Loucy (cell line): ENCODE measurements around the gene NXT1.
A peak's percentile ranks its signal among the peaks of the same experiment; 100 is the strongest.

Source experiments
- H2AFZ ChIP-seq: fragments of 200-600 bp; sonication (generic); 2 replicates; pipeline ENCODE4 v1.6.0; 2016; ENCODE audit warnings: antibody characterized with exemption, mild to moderate bottlenecking, low read length, moderate library complexity
- H3F3A ChIP-seq: fragments of 200-600 bp; 2 replicates; pipeline ENCODE4 v1.6.0; 2016; ENCODE audit warnings: antibody characterized with exemption, low read depth, mild to moderate bottlenecking
- H3K27me3 ChIP-seq: fragments of 200-600 bp; sonication (generic); 2 replicates; pipeline ENCODE4 v1.6.1; 2014; ENCODE audit warnings: low read length, mild to moderate bottlenecking; ENCODE audit not compliant: insufficient read depth, poor library complexity, severe bottlenecking
- H3K36me3 ChIP-seq: fragments of 200-600 bp; sonication (generic); 2 replicates; pipeline ENCODE4 v1.6.1; 2016; ENCODE audit warnings: low read length; ENCODE audit not compliant: insufficient read depth
- H3K4me1 ChIP-seq: fragments of 200-600 bp; sonication (generic); 2 replicates; pipeline ENCODE4 v1.5.1; 2014; ENCODE audit warnings: low read length, mild to moderate bottlenecking; ENCODE audit not compliant: insufficient read depth, poor library complexity, severe bottlenecking
- H3K4me2 ChIP-seq: fragments of 200-600 bp; sonication (generic); 2 replicates; pipeline ENCODE4 v1.6.0; 2014; ENCODE audit warnings: antibody characterized with exemption, low read length, low read depth, mild to moderate bottlenecking; ENCODE audit not compliant: poor library complexity, severe bottlenecking
- H3K4me3 ChIP-seq: fragments of 200-600 bp; sonication (generic); 2 replicates; pipeline ENCODE4 v1.5.1; 2014; ENCODE audit warnings: low read length, mild to moderate bottlenecking, mixed read lengths; ENCODE audit not compliant: poor library complexity, severe bottlenecking
- H3K79me2 ChIP-seq: fragments of 200-600 bp; sonication (generic); 2 replicates; pipeline ENCODE4 v1.6.1; 2014; ENCODE audit warnings: low read length; ENCODE audit not compliant: insufficient read depth
- H3K9ac ChIP-seq: fragments of 200-600 bp; sonication (generic); 2 replicates; pipeline ENCODE4 v1.6.0; 2014; ENCODE audit warnings: mild to moderate bottlenecking, low read depth, low read length, moderate library complexity; ENCODE audit not compliant: poor library complexity, severe bottlenecking
- H3K9me2 ChIP-seq: fragments of 200-600 bp; sonication (generic); replicated peaks from 2 replicates; pipeline ENCODE4 v1.6.1; 2016; ENCODE audit warnings: low read depth, low read length, mixed read lengths
- H3K9me3 ChIP-seq: fragments of 200-600 bp; sonication (generic); 2 replicates; pipeline ENCODE4 v1.6.1; 2014; ENCODE audit warnings: mild to moderate bottlenecking, antibody characterized with exemption, low read length, low read depth; ENCODE audit not compliant: insufficient read depth
- H4K20me1 ChIP-seq: fragments of 200-600 bp; sonication (generic); 2 replicates; pipeline ENCODE4 v1.6.0; 2014; ENCODE audit warnings: antibody characterized with exemption, low read length, mild to moderate bottlenecking; ENCODE audit not compliant: insufficient read depth, poor library complexity, severe bottlenecking
- CTCF ChIP-seq: fragments of 200-600 bp; sonication (generic); conservative IDR thresholded peaks from 2 replicates; pipeline ENCODE4 v1.5.1; 2014; ENCODE audit warnings: mild to moderate bottlenecking, antibody characterized with exemption, low read length
- EZH2phosphoT487 ChIP-seq: fragments of 200-600 bp; IDR thresholded peaks from 2 replicates; pipeline ENCODE4 v1.6.1; 2018; ENCODE audit warnings: antibody characterized with exemption, mild to moderate bottlenecking, moderate library complexity, borderline replicate concordance

Gene NXT1

GRCh38 chr20:23350904-23351838, 580 bp downstream of the NXT1 start:
- H3F3A ChIP-seq = no peaks in the 10 kb centered on the region
- H3K79me2 ChIP-seq = peaks cover 54% of the 10 kb centered on the region
- no peaks in the 10 kb centered on the region for H3K9me3 ChIP-seq
- peak overlapping the region; percentile 93 for H3K9ac ChIP-seq
- H3K4me3 ChIP-seq = peak overlapping the region; percentile 83
- H2AFZ ChIP-seq = peak overlapping the region; percentile 82
- no peaks in the 10 kb centered on the region for H3K9me2 ChIP-seq
- peaks cover 36% of the 10 kb centered on the region for H3K4me1 ChIP-seq
- peak overlapping the region; percentile 79 for H3K4me2 ChIP-seq
- no peak for TF ChIP-seq CTCF
- no peak for TF ChIP-seq EZH2phosphoT487
- H3K27me3 ChIP-seq = no peaks in the 10 kb centered on the region
- peaks cover 39% of the 10 kb centered on the region for H4K20me1 ChIP-seq
- peaks cover 13% of the 10 kb centered on the region; the same call in 1 of the 2 replicates for H3K36me3 ChIP-seq

DNA sequence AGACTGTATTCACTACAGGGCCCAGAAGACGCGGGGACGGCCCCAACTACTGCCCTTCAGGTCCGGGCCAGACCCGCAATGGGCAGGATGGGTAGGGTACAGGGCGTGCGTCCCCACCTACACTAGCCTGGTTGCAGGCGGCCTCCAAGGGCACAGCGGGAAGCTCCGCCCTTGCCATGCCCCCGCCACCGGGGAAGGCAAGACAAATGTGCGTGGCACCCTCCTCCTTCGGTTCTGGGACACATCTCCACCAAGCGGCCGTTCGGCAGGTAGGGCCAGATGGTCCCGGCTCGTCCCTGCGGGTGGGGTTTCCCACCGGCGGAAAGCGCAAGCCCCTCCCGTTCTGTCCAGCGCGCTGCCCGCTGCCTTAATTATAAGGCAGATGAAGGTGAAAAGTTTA, 5.6 kb downstream of the NXT1 start:
- Histone ChIP-seq H3K4me1 (peaks cover 49% of the 10 kb centered on the region), H3K79me2 (peaks cover 51% of the 10 kb centered on the region), H3K9ac (no peak overlapping the region), H3K4me2 (no peak overlapping the region), H4K20me1 (peaks cover 35% of the 10 kb centered on the region), H3K27me3 (no peaks in the 10 kb centered on the region), H2AFZ (no peak overlapping the region), H3F3A (peaks cover 3% of the 10 kb centered on the region; the same call in 1 of the 2 replicates), H3K9me2 (no peaks in the 10 kb centered on the region), H3K36me3 (peaks cover 13% of the 10 kb centered on the region; the same call in 1 of the 2 replicates), H3K9me3 (no peaks in the 10 kb centered on the region), H3K4me3 (no peak overlapping the region)
- TF ChIP-seq EZH2phosphoT487 (no peak), CTCF (no peak)

DNA sequence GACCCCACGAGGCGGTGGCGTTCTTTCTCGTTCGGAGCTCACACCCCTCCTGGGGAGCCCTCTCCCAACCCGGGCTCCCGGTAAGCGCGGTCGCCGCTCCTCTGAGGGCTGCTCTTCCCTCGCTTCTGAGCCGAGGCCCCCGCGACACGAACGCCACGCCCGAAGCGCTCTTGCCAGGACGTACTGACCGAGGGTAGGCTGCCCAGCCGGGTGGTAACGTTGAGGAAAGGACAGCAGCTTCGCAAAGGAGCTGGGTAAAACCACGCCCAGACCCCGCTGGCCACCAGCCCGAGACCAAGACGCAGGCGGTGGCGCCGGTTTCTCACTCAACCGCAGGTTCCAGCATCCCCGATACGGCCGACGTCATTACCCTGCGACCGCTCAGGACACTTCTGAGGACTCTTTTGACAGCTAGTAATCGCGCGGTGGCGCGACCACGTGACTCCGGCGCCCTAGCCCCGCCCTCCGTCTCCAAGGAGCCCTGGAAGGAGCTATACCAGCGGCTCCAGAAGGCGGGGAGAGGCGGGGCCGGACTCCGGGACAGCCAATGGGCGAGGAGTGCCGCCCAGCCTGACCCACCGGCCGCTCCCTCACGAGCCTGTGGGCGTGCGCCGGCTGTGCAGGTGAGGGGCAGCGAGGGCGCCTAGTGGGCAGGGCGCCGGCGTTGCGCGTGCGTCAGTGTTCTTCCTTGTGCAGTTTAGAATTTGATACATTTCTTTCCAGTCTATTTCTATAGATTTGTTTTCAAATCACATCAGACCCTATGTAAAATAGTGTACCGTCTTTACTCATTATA, 7.4 kb downstream of the NXT1 start:
- Histone ChIP-seq H3K27me3 (no peaks in the 10 kb centered on the region), H3K4me1 (peaks cover 34% of the 10 kb centered on the region), H3K9ac (peak overlapping the region; percentile 84), H3K4me2 (peak overlapping the region; percentile 94), H3F3A (peaks cover 3% of the 10 kb centered on the region; the same call in 1 of the 2 replicates), H4K20me1 (peaks cover 24% of the 10 kb centered on the region), H3K4me3 (peak overlapping the region; percentile 79), H2AFZ (peak overlapping the region; percentile 86), H3K9me2 (no peaks in the 10 kb centered on the region), H3K36me3 (peaks cover 13% of the 10 kb centered on the region; the same call in 1 of the 2 replicates), H3K79me2 (peaks cover 42% of the 10 kb centered on the region), H3K9me3 (no peaks in the 10 kb centered on the region)
- TF ChIP-seq EZH2phosphoT487 (no peak), CTCF (no peak)
